Left lung (tissue), 10 donors: ENCODE measurements around the gene DCT. TPM values are rescaled to one million over a fixed set of nuclear protein-coding genes. Genes with fewer than 3 reads are reported as not detected.

Experiments used
- ATAC-seq: fragments of 200-7000 bp; cut with Tn5 transposase; one replicate; pipeline ENCODE4 v1.9.1; 2020; ENCODE audit warnings: moderate library complexity
- DNase-seq, 4 donors: peaks; one replicate each; pipeline ENCODE4 v3.0.0-alpha.2; 2013 to 2020
- H3K27ac ChIP-seq, 2 donors: fragments of 200-600 bp; sonication (generic) in 1 of 2; one replicate each; pipeline versions ENCODE4 v1.5.0 to v1.8.0; 2020 to 2021
- H3K27me3 ChIP-seq, 2 donors: fragments of 200-600 bp; sonication (generic) in 1 of 2; one replicate each; pipeline versions ENCODE4 v1.5.0 to v1.8.0; 2020 to 2021
- H3K36me3 ChIP-seq, 2 donors: fragments of 200-600 bp; sonication (generic) in 1 of 2; one replicate each; pipeline versions ENCODE4 v1.5.0 to v1.8.0; 2020 to 2021
- H3K4me1 ChIP-seq, 2 donors: fragments of 200-600 bp; one replicate each; pipeline ENCODE4 v1.8.0; 2021
- H3K4me3 ChIP-seq, 2 donors: fragments of 200-600 bp; sonication (generic) in 1 of 2; one replicate each; pipeline versions ENCODE4 v1.5.0 to v1.8.0; 2020 to 2021; ENCODE audit warnings: mild to moderate bottlenecking in 1 of 2
- H3K9me3 ChIP-seq, 2 donors: fragments of 200-600 bp; sonication (generic) in 1 of 2; one replicate each; pipeline versions ENCODE4 v1.5.0 to v1.8.0; 2020 to 2021
- intact Hi-C, 2 donors: fragments of 100-400 bp; cut with DNase I; formaldehyde crosslinking; loops; one replicate each; pipeline versions ENCODE4 v1.11.2 to v1.14.2; 2022
- polyA plus RNA-seq, 6 donors: library from polyadenylated mRNA; unstranded; fragments of 120-200 nt; gene quantifications; one replicate each; pipeline ENCODE4 v1.2.1, GENCODE V29; 2013; ENCODE audit not compliant: insufficient read length in 6 of 6
- total RNA-seq, 2 donors: library from RNA; stranded (reverse); fragmentation: NEBNext Ultra II Directional; extraction: Animal tissue kit (Norgen Biotek cat#: 25700); gene quantifications; one replicate each; pipeline ENCODE4 v1.2.1, GENCODE V29; 2021
- TF ChIP-seq, protein P1 (sequence below), 2 donors: fragments of 200-600 bp; sonication (generic) in 1 of 2; IDR thresholded peaks; one replicate each; pipeline versions ENCODE4 v1.5.0 to v1.8.0; 2021; ENCODE audit warnings: antibody characterized with exemption in 2 of 2
- donor health status: DM: no; HTN: yes; CAD: no.
- donor health status: DM: no; HTN: no; CAD: no.

DCT gene
- total and polyA plus RNA-seq, 8 donors: 0.06 to 0.38 (median 0.31) TPM; not detected in 1

DNA sequence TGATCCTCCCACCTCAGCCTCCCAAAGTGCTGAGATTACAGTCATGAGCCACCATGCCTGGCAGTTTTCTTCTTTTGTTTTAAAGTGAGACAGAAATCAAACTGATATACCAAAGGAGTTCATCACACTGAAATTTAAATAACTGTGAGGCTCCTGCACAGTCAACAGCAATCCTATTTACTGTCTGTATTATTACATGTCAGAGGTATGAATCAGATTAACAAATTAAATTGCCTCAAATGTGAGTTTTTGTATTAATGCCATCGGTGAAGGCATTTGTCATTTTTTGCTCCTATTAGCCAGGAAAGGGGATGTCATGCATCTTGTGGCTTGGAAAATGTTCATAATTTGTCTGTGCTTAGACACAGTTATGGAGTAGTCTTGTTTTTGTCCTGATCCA is 20.4 kb downstream of the DCT start:
- no peak for ATAC-seq
- Histone ChIP-seq H3K4me3 (no peak overlapping the region), H3K27ac (no peak overlapping the region), H3K27me3 (no peaks in the 10 kb centered on the region), H3K36me3 (no peaks in the 10 kb centered on the region), H3K9me3 (no peaks in the 10 kb centered on the region), H3K4me1 (no peaks in the 10 kb centered on the region)
- intact Hi-C loops: no loop called here
- no peak for DNase-seq
- TF ChIP-seq, protein P1, sequence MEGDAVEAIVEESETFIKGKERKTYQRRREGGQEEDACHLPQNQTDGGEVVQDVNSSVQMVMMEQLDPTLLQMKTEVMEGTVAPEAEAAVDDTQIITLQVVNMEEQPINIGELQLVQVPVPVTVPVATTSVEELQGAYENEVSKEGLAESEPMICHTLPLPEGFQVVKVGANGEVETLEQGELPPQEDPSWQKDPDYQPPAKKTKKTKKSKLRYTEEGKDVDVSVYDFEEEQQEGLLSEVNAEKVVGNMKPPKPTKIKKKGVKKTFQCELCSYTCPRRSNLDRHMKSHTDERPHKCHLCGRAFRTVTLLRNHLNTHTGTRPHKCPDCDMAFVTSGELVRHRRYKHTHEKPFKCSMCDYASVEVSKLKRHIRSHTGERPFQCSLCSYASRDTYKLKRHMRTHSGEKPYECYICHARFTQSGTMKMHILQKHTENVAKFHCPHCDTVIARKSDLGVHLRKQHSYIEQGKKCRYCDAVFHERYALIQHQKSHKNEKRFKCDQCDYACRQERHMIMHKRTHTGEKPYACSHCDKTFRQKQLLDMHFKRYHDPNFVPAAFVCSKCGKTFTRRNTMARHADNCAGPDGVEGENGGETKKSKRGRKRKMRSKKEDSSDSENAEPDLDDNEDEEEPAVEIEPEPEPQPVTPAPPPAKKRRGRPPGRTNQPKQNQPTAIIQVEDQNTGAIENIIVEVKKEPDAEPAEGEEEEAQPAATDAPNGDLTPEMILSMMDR (IDR thresholded peaks at IDR 0.05): no peak

DNA sequence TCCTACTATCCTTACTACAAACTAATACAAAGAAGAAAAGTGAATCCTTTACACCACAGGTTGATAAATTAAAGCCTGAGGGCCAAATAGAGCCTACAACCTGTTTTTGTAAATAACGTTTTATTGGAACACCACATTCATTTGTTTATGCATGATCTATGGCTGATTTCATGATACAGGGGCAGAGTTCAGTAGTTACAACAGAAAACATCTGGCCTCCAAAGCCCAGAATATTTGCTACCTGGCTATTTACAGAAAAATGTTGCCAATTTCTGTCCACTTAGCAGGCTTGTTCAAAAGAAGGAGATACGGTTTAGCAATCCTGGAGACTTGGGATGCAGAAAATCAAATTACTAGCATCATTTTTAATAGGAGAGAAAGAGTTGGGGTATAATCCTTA is 24.1 kb downstream of the DCT start:
- no peaks in the 10 kb centered on the region for H3K4me1 ChIP-seq
- H3K36me3 ChIP-seq: no peaks in the 10 kb centered on the region
- intact Hi-C loops: no loop called here
- DNase-seq: no peak
- no peaks in the 10 kb centered on the region for H3K27me3 ChIP-seq
- TF ChIP-seq, protein P1 (IDR thresholded peaks at IDR 0.05): no peak
- H3K27ac ChIP-seq: no peak overlapping the region
- ATAC-seq: no peak
- no peak overlapping the region for H3K4me3 ChIP-seq
- H3K9me3 ChIP-seq: no peaks in the 10 kb centered on the region

DNA sequence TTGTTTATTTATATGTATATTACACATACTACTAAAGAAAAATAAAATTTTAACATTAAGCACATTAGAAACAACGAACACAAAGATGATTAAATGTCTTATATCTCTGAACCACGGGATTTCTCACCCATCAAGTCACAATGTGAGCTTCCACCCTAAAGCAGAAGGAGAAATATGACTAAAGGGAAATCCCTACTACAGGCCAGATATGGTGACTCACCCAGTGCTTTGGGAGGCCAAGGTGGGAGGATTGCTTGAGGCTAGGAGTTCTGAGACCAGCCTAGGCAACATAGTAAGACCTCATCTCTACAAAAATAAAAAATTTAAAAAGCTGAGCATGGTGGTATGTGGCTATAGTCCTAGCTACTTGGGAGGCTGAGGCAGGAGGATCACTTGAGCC is 24.6 kb downstream of the DCT start:
- no peak for DNase-seq
- ATAC-seq: no peak
- Histone ChIP-seq H3K27ac (no peak overlapping the region), H3K36me3 (no peaks in the 10 kb centered on the region), H3K4me3 (no peak overlapping the region), H3K27me3 (no peaks in the 10 kb centered on the region), H3K9me3 (no peaks in the 10 kb centered on the region), H3K4me1 (no peaks in the 10 kb centered on the region)
- intact Hi-C loops: no loop called here
- TF ChIP-seq, protein P1 (IDR thresholded peaks at IDR 0.05): no peak

DNA sequence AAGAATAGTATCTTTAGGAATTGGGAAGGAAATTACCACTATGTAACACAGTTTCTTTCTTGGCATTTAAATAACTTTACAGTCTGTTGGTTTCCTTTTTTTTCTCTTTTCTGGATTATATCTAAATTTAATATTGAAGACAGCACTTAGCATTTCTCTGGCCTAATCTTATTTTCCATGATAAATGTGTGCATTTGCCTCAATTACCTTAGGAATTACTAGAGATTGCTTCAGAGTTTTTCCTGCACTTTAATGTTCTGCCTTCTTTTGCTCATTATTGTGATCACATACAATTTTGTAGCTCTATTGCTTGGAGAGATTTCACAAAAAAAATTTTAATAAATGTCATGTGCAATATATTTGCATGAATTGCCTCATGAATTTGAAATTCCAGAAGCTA is 25.1 kb downstream of the DCT start:
- H3K4me3 ChIP-seq: no peak overlapping the region
- no peak overlapping the region for H3K27ac ChIP-seq
- H3K4me1 ChIP-seq: no peaks in the 10 kb centered on the region
- no peaks in the 10 kb centered on the region for H3K9me3 ChIP-seq
- TF ChIP-seq, protein P1 (IDR thresholded peaks at IDR 0.05): no peak
- DNase-seq: no peak
- intact Hi-C loops: no loop called here
- H3K36me3 ChIP-seq: no peaks in the 10 kb centered on the region
- ATAC-seq: no peak
- no peaks in the 10 kb centered on the region for H3K27me3 ChIP-seq

DNA sequence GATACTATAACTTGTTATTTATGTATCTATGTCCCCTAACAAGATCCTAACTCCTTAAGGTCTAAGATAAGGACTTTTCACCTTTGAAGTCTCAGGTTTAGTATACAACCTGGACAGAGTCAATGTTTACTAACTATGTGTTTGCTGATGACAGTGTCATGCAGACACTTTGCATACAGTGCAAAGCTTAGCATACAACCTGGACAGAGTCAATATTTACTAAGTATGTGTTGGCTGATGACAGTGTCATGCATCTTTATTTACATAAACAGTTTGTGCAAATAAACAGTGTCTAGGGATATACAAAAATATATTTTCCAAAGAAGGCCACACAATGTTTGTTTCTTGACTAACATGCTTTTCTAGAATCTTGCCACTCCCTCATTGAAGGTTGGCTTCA is 34.7 kb downstream of the DCT start:
- Histone ChIP-seq H3K4me3 (no peak overlapping the region), H3K27ac (no peak overlapping the region), H3K9me3 (peaks cover 0 to 4% of the 10 kb centered on the region in 2 donors), H3K27me3 (no peaks in the 10 kb centered on the region), H3K36me3 (no peaks in the 10 kb centered on the region), H3K4me1 (no peaks in the 10 kb centered on the region)
- TF ChIP-seq, protein P1 (IDR thresholded peaks at IDR 0.05): no peak
- DNase-seq: no peak
- intact Hi-C loops: no loop called here
- ATAC-seq: no peak
